NCI-H2196 treated with DMSO at 0.1 percent for 48 hours (cell line): ENCODE measurements around the gene GALR2.
A peak's percentile ranks its signal among the peaks of the same experiment; 100 is the strongest.
"Not testable (repeated sequence)": the region's sequence is repeated elsewhere in the genome, so short reads cannot be mapped to it uniquely, and the experiment has no call there.

ENCODE experiments used
- DNase-seq: peaks from one replicate; lab custom pipeline; 2025; ENCODE audit not compliant: unreplicated experiment; lab: John Stamatoyannopoulos, UW

The GALR2 gene, protein sequence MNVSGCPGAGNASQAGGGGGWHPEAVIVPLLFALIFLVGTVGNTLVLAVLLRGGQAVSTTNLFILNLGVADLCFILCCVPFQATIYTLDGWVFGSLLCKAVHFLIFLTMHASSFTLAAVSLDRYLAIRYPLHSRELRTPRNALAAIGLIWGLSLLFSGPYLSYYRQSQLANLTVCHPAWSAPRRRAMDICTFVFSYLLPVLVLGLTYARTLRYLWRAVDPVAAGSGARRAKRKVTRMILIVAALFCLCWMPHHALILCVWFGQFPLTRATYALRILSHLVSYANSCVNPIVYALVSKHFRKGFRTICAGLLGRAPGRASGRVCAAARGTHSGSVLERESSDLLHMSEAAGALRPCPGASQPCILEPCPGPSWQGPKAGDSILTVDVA

GRCh38 chr17:76074390-76075363 is at the start of gene GALR2:
Gene GALR2, plus strand, starts transcription at chr17:76074781. Its CDS starts 103 bp downstream, at chr17:76074884.
- no peak for DNase-seq

DNA sequence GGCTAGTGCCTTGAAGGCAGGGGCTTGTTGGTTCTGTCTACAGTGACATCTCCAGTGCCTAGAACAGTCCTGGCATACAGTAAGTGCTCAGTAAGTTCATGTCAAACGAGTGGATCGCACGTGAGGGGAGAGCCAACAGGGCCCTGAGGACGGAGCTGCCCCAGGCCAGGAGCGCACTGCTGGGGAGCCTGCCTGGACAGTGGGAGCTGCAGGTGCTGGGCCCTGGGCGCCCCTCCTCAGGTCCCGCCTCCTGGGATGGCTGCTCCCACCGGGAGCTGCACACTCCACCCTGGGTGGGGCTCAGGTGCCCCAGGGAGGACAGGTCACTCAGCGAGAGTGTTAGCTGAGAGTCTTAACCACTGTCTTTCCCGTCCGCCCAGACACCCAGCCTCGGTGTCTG is 49.3 kb upstream of the GALR2 start:
- no peak for DNase-seq

GRCh38 chr17:76026714-76027158 is 47.8 kb upstream of the GALR2 start:
- DNase-seq = no peak

DNA sequence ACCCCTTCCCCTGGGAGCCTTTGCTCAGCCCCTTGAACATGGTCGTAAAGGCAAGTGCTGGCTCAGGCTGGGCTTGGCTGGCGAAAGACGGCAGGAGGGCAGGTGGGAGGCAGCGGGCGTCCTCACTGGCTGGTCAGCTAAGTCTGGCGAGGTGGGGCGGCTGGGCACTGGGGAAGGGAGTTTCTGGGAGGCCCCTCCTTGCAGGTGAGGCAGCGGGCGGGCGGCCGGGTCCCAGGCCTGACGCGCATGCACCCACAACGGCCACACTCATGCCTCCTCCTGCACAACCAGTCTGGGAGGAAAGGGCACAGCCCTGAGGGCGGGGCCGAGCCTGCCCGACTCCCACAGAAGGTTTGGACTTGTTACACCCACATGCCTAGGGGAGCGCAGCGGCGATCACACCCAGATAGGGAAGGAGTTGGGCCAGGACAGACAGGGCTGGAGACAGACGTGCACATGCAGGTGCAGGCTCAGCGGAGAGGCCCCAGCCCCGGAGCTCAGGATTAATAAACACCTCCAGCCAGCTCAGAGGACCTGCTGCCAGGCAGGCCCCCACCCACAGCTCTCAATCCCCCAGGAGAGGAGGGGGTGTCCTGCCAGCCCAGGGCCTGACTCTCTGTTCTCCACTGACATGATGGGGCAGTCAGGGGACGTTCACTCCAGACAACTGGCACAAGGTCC is 47.3 kb upstream of the GALR2 start, which contains the start of gene EVPL:
Gene EVPL, minus strand, starts transcription at position 148 of the 681 bp plus-strand sequence. Its CDS starts 108 bp downstream, at position 40.
- DNase-seq = no peak

DNA sequence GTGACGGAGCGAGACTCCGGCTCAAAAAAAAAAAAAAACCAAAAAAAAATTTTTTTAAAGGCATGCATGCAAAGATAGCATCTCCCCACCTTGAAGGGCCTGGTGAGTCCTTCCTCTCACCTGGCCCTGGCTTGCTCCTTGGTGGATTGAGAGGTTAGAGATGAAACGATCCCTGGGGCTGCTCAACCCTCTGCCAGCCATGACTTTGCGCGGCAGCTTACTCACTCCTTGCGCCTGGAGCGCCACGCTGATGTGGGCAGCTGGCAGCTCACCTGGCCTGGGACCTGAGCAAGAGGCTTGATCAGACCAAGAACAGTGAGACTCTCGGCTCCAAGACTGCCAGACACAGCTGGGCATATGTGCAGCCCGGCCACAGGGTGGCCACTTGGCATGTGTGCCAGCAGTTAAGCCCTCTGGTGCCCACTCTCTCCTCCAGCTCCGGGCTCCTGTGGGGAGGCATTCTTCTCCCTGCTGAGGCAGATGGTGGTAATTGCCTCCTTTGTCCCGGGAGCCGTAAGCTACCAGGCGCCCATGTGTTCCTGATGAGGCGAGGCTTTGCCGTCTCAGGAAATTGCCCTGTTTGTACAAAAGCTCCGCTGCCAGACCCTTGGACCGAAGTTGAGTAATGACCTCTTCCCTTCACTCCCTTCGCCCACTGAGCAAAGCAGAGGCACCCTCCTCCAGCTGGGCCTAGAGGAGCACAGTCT is 42.4 kb upstream of the GALR2 start:
- no peak for DNase-seq

- no peak for DNase-seq
Measured at GRCh38 chr17:76032780-76033108, 41.8 kb upstream of the GALR2 start.

- no peak for DNase-seq
Measured at GRCh38 chr17:76033139-76033538, 41.4 kb upstream of the GALR2 start.

GRCh38 chr17:76034428-76035350 is 39.9 kb upstream of the GALR2 start:
- no peak for DNase-seq

GRCh38 chr17:76036497-76037261 is 37.9 kb upstream of the GALR2 start:
- peak; percentile 44 for DNase-seq

DNA sequence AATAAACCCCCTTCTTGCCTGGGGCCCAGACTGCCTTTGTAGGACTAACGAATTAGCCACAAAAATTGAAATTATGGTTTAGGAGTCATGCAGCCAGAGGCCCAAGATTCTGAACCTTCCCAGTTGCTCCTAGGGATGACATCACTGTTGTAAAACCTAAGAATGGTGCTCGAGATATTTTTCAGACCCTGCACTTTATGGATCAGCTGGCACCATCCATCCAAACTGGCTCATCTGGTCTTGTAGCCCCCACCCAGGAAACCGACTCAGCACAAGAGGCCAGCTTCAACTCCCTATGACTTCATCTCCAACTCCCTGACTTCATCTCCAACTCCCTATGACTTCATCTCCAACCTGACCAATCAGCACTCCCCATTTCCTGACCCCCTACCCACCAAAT is 36.5 kb upstream of the GALR2 start:
- no peak for DNase-seq

DNA sequence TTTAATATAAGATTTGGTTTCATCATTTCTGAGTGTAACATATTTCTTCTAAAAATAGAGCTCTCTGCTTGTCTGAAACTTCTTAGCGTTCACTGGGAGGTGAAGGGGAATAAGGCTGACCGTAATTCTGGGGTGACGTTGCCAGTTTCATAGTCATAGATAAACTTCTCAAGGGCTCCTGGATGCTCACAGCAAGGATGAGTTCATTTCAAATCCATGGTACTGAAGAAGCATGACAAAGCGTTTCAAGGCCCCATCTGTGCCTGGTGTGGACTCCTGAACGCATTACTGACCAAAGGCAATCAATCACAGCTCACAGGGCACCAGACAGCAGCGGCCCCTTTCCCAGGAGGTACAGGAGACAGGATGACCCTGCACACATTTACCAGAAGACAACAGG is 35.5 kb upstream of the GALR2 start:
- DNase-seq = no peak

- no peak for DNase-seq
Measured at GRCh38 chr17:76040376-76040775, 34.2 kb upstream of the GALR2 start.

GRCh38 chr17:76042868-76043267 is 31.7 kb upstream of the GALR2 start:
- not testable (repeated sequence) for DNase-seq

DNA sequence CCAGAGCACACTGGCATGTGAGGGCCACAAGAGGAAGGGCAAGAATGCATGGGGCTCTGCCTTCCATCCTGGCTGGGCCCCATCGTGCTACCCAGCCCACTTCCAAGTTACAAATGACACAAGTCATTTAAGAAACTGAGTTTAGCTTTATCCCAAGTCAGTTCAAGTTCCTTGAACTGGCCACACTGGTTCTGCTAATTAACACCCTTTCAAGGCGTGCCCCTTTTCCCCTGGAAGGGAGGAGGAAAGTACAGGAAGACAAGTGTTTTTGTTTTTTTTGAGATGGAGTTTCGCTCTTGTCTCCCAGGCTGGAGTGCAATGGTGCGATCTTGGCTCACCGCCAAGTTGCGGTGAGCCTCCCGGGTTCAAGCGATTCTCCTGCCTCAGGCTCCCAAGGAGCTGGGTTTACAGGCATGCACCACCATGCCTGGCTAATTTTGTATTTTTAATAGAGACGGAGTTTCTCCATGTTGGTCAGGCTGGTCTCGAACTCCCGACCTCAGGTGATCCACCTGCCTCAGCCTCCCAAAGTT is 30.0 kb upstream of the GALR2 start:
- DNase-seq = not testable (repeated sequence)

DNA sequence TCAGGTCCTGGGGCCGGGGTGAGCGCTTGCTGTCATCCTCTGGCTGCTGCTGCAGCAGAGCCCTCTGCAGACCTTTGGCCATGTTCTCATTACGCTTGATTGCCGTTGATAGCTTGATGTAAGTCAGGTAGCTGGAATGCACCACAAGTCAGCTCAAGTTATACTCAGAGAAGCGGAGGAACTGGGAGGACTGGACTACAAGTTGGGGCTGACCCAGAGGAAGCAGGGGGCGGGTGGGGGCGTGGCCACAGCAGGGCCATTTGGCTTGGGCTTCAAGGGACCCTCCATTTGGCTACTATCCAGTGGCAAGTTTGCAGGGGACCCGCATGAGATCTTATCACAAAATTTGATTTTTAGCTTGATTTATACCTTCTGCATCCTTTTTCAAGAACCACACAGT is 28.5 kb upstream of the GALR2 start:
- no peak for DNase-seq

- no peak for DNase-seq
Measured at GRCh38 chr17:76048025-76048605, 26.5 kb upstream of the GALR2 start.

DNA sequence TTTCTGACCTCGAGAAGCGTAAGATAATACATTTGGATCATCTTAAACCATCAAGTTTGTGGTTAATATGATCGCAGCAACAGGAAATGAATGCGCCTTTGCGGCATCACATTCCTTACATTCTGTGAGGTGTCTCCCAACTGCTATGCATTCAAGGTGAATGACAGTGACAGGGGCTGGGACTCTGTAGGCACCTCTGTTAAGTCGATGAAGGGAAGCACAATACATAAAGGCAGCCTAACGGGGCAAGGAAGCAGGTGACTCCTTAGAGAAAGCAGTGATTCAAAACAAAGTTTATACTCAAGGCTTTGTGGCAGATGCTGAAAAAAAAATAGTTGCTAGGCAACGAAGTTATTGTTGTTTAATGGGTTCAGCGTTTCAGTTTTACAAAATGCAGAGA is 25.9 kb upstream of the GALR2 start:
- no peak for DNase-seq

GRCh38 chr17:76049239-76049638 is 25.3 kb upstream of the GALR2 start:
- DNase-seq = no peak
